Fibroblast of the aortic adventitia (primary cell): ENCODE results near the gene SERPINA3. TPM values are rescaled to one million over a fixed set of nuclear protein-coding genes. Genes with fewer than 3 reads are reported as not detected.

Experiments used
- DNase-seq: peaks from one replicate; pipeline ENCODE4 v3.0.0-alpha.2; 2010; ENCODE audit warnings: low read depth
- H3K4me3 ChIP-seq: 2 replicates; pipeline ENCODE4 v1.5.1; 2011; ENCODE audit warnings: low read depth, mild to moderate bottlenecking, control low read depth, low read length, moderate library complexity
- total RNA-seq: library from RNA; depleted of rRNA; stranded (reverse); fragments of >200 nt; gene quantifications from 2 replicates; pipeline ENCODE4 v1.2.3, GENCODE V29; 2012; ENCODE audit warnings: low replicate concordance
- TF ChIP-seq, protein P1 (sequence below): IDR thresholded peaks from 2 replicates; pipeline ENCODE4 v1.5.1; 2011; ENCODE audit warnings: mild to moderate bottlenecking, low read length, control low read depth, inconsistent platforms; ENCODE audit not compliant: insufficient read depth

Gene SERPINA3
- total RNA-seq, 1 donor = 13.6 TPM

GRCh38 chr14:94593749-94594431, 18.3 kb upstream of the SERPINA3 start:
- H3K4me3 ChIP-seq = no peak overlapping the region
- TF ChIP-seq, protein P1, sequence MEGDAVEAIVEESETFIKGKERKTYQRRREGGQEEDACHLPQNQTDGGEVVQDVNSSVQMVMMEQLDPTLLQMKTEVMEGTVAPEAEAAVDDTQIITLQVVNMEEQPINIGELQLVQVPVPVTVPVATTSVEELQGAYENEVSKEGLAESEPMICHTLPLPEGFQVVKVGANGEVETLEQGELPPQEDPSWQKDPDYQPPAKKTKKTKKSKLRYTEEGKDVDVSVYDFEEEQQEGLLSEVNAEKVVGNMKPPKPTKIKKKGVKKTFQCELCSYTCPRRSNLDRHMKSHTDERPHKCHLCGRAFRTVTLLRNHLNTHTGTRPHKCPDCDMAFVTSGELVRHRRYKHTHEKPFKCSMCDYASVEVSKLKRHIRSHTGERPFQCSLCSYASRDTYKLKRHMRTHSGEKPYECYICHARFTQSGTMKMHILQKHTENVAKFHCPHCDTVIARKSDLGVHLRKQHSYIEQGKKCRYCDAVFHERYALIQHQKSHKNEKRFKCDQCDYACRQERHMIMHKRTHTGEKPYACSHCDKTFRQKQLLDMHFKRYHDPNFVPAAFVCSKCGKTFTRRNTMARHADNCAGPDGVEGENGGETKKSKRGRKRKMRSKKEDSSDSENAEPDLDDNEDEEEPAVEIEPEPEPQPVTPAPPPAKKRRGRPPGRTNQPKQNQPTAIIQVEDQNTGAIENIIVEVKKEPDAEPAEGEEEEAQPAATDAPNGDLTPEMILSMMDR = no peak
- no peak for DNase-seq

- DNase-seq = no peak
- no peak overlapping the region for H3K4me3 ChIP-seq
- TF ChIP-seq, protein P1 = no peak
Observed at GRCh38 chr14:94594441-94594840, 17.8 kb upstream of the SERPINA3 start.

DNA sequence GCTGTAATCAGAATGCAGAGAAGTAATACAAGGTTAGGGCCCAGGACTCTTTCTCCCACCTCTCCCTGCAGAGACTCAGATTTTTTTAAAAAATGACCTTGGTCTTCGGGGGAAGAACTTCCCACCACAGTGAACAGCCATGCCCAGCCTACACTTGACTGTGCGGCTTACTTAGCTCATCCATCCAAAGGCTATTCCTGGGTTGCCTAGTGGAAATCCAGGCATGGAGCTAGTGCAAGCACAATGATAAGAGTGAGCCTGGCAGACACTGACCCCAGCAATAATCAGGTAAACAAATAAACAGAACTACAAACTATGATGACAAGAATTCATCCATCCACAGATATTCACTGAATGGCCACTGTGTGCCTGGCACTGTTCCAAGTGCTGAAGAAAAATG, 16.3 kb upstream of the SERPINA3 start:
- TF ChIP-seq, protein P1 = no peak
- H3K4me3 ChIP-seq = no peak overlapping the region

GRCh38 chr14:94596361-94596760, 15.8 kb upstream of the SERPINA3 start:
- TF ChIP-seq, protein P1 = no peak
- no peak overlapping the region for H3K4me3 ChIP-seq
- DNase-seq = no peak

More for the DNA sequence above, 16.3 kb upstream of the SERPINA3 start:
- DNase-seq = no peak

DNA sequence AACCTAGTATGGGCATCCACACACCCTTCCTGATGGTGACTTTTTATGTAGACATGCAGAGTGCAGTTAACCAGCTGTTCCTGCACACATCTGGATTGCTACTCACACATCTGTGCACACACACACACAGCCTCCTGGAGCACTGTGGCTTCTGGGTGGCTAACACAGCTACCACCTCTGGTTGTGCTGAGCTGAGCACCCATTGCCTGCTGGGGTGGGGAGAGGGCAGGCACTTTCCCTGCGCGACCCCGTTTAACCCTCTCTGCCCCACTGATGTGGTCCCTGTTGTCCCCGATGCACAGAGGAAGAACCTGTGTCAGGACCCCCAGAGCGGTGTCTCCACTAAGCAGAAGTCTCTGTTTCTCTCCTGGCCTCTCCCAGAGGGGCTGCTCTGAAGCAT, 14.4 kb upstream of the SERPINA3 start:
- no peak overlapping the region for H3K4me3 ChIP-seq
- TF ChIP-seq, protein P1 = no peak
- DNase-seq = no peak

DNA sequence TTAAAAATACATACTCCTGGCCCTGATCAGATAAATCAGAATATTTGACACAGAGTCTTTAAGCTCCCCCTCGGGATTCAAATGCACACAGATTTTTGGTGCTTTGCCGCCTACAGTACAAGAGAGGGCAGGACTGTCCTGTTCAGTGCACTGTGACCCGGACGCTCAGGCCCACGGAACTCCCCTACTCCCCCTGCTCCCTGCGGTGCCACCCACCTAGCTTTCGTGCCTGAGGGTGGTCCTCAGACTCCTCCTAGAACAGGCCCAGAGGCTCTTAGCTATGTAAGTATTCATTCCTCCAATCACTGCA, 13.7 kb upstream of the SERPINA3 start:
- TF ChIP-seq, protein P1 = no peak
- no peak overlapping the region for H3K4me3 ChIP-seq
- no peak for DNase-seq
